Measurements from ENCODE around the gene TMEM179. TPM values are rescaled to one million over a fixed set of nuclear protein-coding genes. Genes with fewer than 3 reads are reported as not detected.
"Not testable (repeated sequence)": the region's sequence is repeated elsewhere in the genome, so short reads cannot be mapped to it uniquely, and the experiment has no call there.

TMEM179 gene
- total RNA-seq, 4 donors from 2014 or later: 0.46 to 1.9 (median 0.72) TPM

DNA sequence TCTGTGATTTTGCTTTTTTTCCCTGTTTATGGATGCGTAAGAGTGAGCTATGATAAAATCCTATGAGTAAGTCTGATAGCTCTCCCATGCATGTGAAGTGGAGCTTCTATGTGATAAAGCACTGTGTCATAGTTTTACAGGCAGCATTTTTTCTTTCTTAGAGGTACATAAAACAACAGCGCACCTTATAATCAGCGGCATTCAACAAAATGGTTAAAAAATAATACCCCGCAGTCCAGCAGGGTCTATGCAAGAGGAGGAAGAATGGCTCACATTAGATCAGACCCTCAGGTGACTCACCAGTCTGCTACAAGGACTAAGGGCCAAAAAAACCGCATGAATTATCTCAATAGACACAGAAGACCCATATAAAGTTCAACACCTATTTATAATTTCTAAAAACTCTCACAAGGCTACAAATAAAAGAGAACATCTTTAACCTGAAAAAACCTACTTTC is 33.0 kb upstream of the TMEM179 start:
- Histone ChIP-seq H3K27me3 (peaks cover 88% of the 10 kb centered on the region), H3K4me3 (no peak overlapping the region), H3K36me3 (no peaks in the 10 kb centered on the region), H3K9me3 (no peaks in the 10 kb centered on the region), H3K4me1 (peaks cover 0 to 5% (median 3%) of the 10 kb centered on the region in 3 donors), H3K27ac (no peak overlapping the region)
- TF ChIP-seq, protein P1, sequence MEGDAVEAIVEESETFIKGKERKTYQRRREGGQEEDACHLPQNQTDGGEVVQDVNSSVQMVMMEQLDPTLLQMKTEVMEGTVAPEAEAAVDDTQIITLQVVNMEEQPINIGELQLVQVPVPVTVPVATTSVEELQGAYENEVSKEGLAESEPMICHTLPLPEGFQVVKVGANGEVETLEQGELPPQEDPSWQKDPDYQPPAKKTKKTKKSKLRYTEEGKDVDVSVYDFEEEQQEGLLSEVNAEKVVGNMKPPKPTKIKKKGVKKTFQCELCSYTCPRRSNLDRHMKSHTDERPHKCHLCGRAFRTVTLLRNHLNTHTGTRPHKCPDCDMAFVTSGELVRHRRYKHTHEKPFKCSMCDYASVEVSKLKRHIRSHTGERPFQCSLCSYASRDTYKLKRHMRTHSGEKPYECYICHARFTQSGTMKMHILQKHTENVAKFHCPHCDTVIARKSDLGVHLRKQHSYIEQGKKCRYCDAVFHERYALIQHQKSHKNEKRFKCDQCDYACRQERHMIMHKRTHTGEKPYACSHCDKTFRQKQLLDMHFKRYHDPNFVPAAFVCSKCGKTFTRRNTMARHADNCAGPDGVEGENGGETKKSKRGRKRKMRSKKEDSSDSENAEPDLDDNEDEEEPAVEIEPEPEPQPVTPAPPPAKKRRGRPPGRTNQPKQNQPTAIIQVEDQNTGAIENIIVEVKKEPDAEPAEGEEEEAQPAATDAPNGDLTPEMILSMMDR (IDR thresholded peaks at IDR 0.05): no peak
- no peak for TF ChIP-seq POLR2AphosphoS5 (IDR thresholded peaks at IDR 0.05)
- no peak for TF ChIP-seq POLR2A (IDR thresholded peaks at IDR 0.05)
- no peak for TF ChIP-seq EP300 (IDR thresholded peaks at IDR 0.05)
- 72 to 75% methylated on average over 4 to 5 of the region's 5 CpGs for WGBS, 2 donors (ENCODE audit: low coverage in 1 of 2)
- ATAC-seq: no peak

DNA sequence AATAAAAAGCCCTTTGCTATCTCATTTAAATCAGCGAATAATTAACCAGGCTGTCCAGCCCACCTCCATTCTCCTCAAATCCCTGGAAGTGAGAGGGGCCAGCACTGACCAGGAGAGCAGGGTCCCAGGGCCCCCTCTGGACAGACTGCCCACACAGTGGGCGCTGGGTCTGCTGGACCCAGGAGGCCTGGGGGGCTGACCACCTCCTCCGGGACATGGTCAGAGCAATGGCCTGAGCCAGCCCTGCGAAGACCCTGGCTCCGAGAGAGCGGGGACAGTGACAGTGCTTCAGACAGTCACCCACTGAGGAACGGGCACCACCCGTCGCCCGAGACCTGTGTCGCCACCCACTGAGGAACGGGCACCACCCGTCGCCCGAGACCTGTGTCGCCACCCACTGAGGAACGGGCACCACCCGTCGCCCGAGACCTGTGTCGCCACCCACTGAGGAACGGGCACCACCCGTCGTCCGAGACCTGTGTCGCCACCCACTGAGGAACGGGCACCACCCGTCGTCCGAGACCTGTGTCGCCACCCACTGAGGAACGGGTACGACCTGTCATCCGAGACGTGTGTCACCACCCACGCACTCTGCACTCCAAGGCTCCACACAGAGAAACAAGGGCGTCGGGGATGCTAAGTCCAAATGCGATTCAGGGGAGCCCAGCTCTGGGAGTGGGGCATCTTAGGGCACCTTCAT is 32.4 kb upstream of the TMEM179 start:
- ATAC-seq, H3K9me3 ChIP-seq, H3K27ac ChIP-seq, H3K36me3 ChIP-seq, H3K4me1 ChIP-seq, H3K4me3 ChIP-seq: not testable (repeated sequence)
- WGBS, 2 donors (ENCODE audit: low coverage in 1 of 2): 30 to 92% methylated on average over 2 to 10 of the region's 39 CpGs
- peaks cover 82% of the 10 kb centered on the region for H3K27me3 ChIP-seq

DNA sequence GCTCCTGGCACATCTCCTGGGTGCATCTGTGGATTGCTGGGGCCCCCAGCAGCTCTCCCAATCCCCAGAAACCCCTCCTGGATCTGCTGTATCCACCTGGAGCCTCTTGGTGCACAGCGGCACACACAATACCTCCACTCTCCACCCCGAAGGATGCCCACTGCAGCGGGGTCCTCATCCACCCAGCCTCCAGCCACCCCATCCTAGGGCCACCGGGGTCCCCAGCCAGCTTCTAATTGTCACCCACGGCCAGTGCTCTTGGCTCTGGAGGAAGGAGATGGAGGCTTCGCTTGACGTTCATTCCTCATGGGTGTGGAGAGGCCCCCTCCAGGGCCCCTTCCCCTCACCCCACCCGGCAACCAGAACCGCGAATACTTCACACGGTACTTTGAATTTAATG is 31.6 kb upstream of the TMEM179 start:
- peaks cover 78% of the 10 kb centered on the region for H3K27me3 ChIP-seq
- H3K9me3 ChIP-seq: no peaks in the 10 kb centered on the region
- 87 to 88% methylated on average over 5 to 7 of the region's 11 CpGs for WGBS, 2 donors (ENCODE audit: low coverage in 1 of 2)
- no peak for TF ChIP-seq POLR2A (IDR thresholded peaks at IDR 0.05)
- TF ChIP-seq, protein P1 (IDR thresholded peaks at IDR 0.05): no peak
- TF ChIP-seq EP300 (IDR thresholded peaks at IDR 0.05): no peak
- no peak for TF ChIP-seq POLR2AphosphoS5 (IDR thresholded peaks at IDR 0.05)
- no peak overlapping the region for H3K27ac ChIP-seq
- H3K36me3 ChIP-seq: no peaks in the 10 kb centered on the region
- ATAC-seq: no peak
- peaks cover 0 to 5% (median 3%) of the 10 kb centered on the region in 3 donors for H3K4me1 ChIP-seq
- no peak overlapping the region for H3K4me3 ChIP-seq

- ATAC-seq: no peak
- H3K27me3 ChIP-seq: peaks cover 74% of the 10 kb centered on the region
- H3K36me3 ChIP-seq: no peaks in the 10 kb centered on the region
- H3K4me3 ChIP-seq: no peak overlapping the region
- WGBS, 2 donors (ENCODE audit: low coverage in 1 of 2): 73 to 100% methylated on average over 1 to 3 of the region's 14 CpGs
- H3K9me3 ChIP-seq: no peaks in the 10 kb centered on the region
- H3K4me1 ChIP-seq: peaks cover 0 to 5% (median 3%) of the 10 kb centered on the region in 3 donors
- H3K27ac ChIP-seq: no peak overlapping the region
- TF ChIP-seq, protein P1 (IDR thresholded peaks at IDR 0.05): no peak
- no peak for TF ChIP-seq POLR2A (IDR thresholded peaks at IDR 0.05)
- no peak for TF ChIP-seq EP300 (IDR thresholded peaks at IDR 0.05)
- TF ChIP-seq POLR2AphosphoS5 (IDR thresholded peaks at IDR 0.05): no peak
Measured at GRCh38 chr14:104635717-104636116, 31.1 kb upstream of the TMEM179 start.

DNA sequence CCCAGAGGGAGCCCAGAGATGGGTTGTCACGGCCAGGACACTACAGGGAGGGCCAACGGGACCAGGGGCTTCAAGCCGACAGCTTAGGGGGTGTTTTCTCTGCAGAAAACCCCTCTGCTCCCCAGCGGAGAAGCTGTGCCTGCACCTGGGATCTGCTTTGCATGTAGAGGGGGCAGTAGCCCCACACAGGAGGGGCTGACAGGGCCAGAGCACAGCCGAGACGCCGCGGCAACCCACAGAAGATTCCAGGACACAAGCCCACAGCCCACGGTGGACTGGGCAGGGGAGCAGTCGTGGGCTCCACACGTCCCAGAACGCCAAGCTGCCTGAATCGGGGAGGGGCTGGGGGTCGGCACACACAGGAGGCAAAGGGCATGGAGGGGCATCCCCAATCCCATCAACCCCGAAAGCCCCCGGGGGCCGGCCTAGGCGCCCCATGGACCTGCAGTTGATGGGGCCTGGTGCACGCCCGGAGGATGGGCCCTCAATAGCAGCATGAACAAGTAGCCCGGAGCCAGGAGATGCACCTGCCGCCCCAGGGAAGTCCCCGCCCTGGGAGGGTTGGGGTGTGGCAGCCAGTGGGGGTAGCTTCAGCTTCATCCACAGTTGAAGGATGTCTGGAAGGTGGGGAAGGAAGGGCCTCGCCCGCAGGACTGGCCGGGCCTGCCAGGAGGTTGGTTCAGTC is 30.5 kb upstream of the TMEM179 start:
- no peak for ATAC-seq
- H3K27me3 ChIP-seq: peaks cover 67% of the 10 kb centered on the region
- TF ChIP-seq, protein P1 (IDR thresholded peaks at IDR 0.05): no peak
- no peak for TF ChIP-seq EP300 (IDR thresholded peaks at IDR 0.05)
- no peak for TF ChIP-seq POLR2A (IDR thresholded peaks at IDR 0.05)
- no peak for TF ChIP-seq POLR2AphosphoS5 (IDR thresholded peaks at IDR 0.05)

More for the DNA sequence above, 30.5 kb upstream of the TMEM179 start:
- H3K4me1 ChIP-seq: peaks cover 0 to 3% (median 1%) of the 10 kb centered on the region in 3 donors
- no peak overlapping the region for H3K4me3 ChIP-seq
- no peak overlapping the region for H3K27ac ChIP-seq
- WGBS, 2 donors (ENCODE audit: low coverage in 1 of 2): 60% methylated on average over 3 of the region's 26 CpGs; no CpG with 5 or more reads in 1 of the 2 donors
- H3K36me3 ChIP-seq: no peaks in the 10 kb centered on the region
- no peaks in the 10 kb centered on the region for H3K9me3 ChIP-seq
